Sigmoid colon (tissue), 7 donors: ENCODE measurements around the gene DSCAML1. TPM values are rescaled to one million over a fixed set of nuclear protein-coding genes. Genes with fewer than 3 reads are reported as not detected.

Source experiments
- DNase-seq: peaks from one replicate; pipeline ENCODE4 v3.0.0-alpha.2; 2019
- H3K27ac ChIP-seq, 4 donors: fragments of 200-600 bp; sonication (generic); one replicate each; pipeline ENCODE4 v1.5.1; 2016 to 2019; ENCODE audit warnings: mild to moderate bottlenecking in 1 of 4
- H3K27me3 ChIP-seq, 3 donors: fragments of 200-600 bp; sonication (generic); one replicate each; pipeline ENCODE4 v1.5.1; 2019; ENCODE audit warnings: mild to moderate bottlenecking in 1 of 3
- H3K36me3 ChIP-seq, 4 donors: fragments of 200-600 bp; sonication (generic); one replicate each; pipeline ENCODE4 v1.5.1; 2016 to 2019
- H3K4me1 ChIP-seq, 4 donors: fragments of 200-600 bp; sonication (generic); one replicate each; pipeline ENCODE4 v1.5.1; 2017 to 2019
- H3K4me3 ChIP-seq, 4 donors: fragments of 200-600 bp; sonication (generic); one replicate each; pipeline ENCODE4 v1.5.1; 2017 to 2019; ENCODE audit warnings: mild to moderate bottlenecking in 2 of 4, moderate library complexity in 1 of 4
- H3K9me3 ChIP-seq, 4 donors: fragments of 200-600 bp in 3 of 4; sonication (generic) in 3 of 4; one replicate each; pipeline versions ENCODE4 v1.5.1 to v1.6.1; 2013 to 2019
- CTCF ChIP-seq, 4 experiments: fragments of 450-650 bp in 3 of 4; fragments of 200-600 bp in 1 of 4; IDR thresholded peaks; one replicate each; pipeline ENCODE4 v1.5.1; 2016 to 2019; ENCODE audit warnings: antibody characterized with exemption in 4 of 4, mild to moderate bottlenecking in 3 of 4, moderate library complexity in 2 of 4
- EP300 ChIP-seq, 4 donors: sonication (generic); formaldehyde crosslinking; IDR thresholded peaks; one replicate each; pipeline ENCODE4 v1.6.1; 2017; ENCODE audit warnings: antibody characterized with exemption in 4 of 4
- POLR2A ChIP-seq, 2 donors: fragments of 450-650 bp; IDR thresholded peaks; one replicate each; pipeline ENCODE4 v1.6.1; 2016; ENCODE audit warnings: antibody characterized with exemption in 2 of 2, mild to moderate bottlenecking in 2 of 2, moderate library complexity in 2 of 2
- POLR2AphosphoS5 ChIP-seq, 4 donors: sonication (generic); formaldehyde crosslinking; IDR thresholded peaks; one replicate each; pipeline ENCODE4 v1.6.1; 2017; ENCODE audit warnings: antibody characterized with exemption in 4 of 4
- WGBS, 2 donors: extraction: QIAGEN DNeasy Blood & Tissue Kit; methylation state at CpG; one replicate each; pipeline ENCODE4 v1.1.7; 2013; 5-methylcytosine and 5-hydroxymethylcytosine counted together
- intact Hi-C: fragments of 100-400 bp; cut with DNase I; formaldehyde crosslinking; loops from one replicate; pipeline ENCODE4 v1.15.1; 2023
- polyA plus RNA-seq, 3 donors: library from polyadenylated mRNA; stranded (reverse); fragments of 200-250 nt; gene quantifications; one replicate each; pipeline ENCODE4 v1.2.3, GENCODE V29; 2013
- total RNA-seq, 4 donors: library from RNA; depleted of rRNA; stranded (reverse); fragments of >200 nt; gene quantifications; one replicate each; pipeline ENCODE4 v1.1.0, GENCODE V29; 2016
- donor health status: healthy with polysubstance abuse.
- donor health status: Bipolar disorder and iron deficiency.
- donor health status: healthy.

DSCAML1 gene
- total and polyA plus RNA-seq, 7 donors, result under 0.01 to 7.5 (median 1.2) TPM

- no peak for TF ChIP-seq POLR2AphosphoS5 (IDR thresholded peaks at IDR 0.05)
- no peak for TF ChIP-seq EP300 (IDR thresholded peaks at IDR 0.05)
- no peak for TF ChIP-seq CTCF (IDR thresholded peaks at IDR 0.05)
- no peak for TF ChIP-seq POLR2A (IDR thresholded peaks at IDR 0.05)
- H3K4me1 ChIP-seq, result no peaks in the 10 kb centered on the region
- DNase-seq, result no peak
- no peak overlapping the region for H3K27ac ChIP-seq
- no peak overlapping the region for H3K4me3 ChIP-seq
- 88 to 97% methylated on average over 7 of the region's 7 CpGs for WGBS, 2 donors
- intact Hi-C loops, result no loop called here
- H3K9me3 ChIP-seq, result no peaks in the 10 kb centered on the region
- H3K27me3 ChIP-seq, result no peaks in the 10 kb centered on the region
- H3K36me3 ChIP-seq, result no peaks in the 10 kb centered on the region
Measured at GRCh38 chr11:117563556-117563955, 233.5 kb downstream of the DSCAML1 start.

GRCh38 chr11:117562136-117562535 lies 234.9 kb downstream of the DSCAML1 start:
- Histone ChIP-seq H3K27ac (no peak overlapping the region), H3K4me1 (no peaks in the 10 kb centered on the region), H3K36me3 (no peaks in the 10 kb centered on the region), H3K27me3 (no peaks in the 10 kb centered on the region), H3K9me3 (no peaks in the 10 kb centered on the region), H3K4me3 (no peak overlapping the region)
- DNase-seq, result no peak
- intact Hi-C loops, result no loop called here
- no peak for TF ChIP-seq CTCF (IDR thresholded peaks at IDR 0.05)
- no peak for TF ChIP-seq POLR2AphosphoS5 (IDR thresholded peaks at IDR 0.05)
- no peak for TF ChIP-seq EP300 (IDR thresholded peaks at IDR 0.05)
- TF ChIP-seq POLR2A (IDR thresholded peaks at IDR 0.05), result no peak
- WGBS, 2 donors, result 81% methylated on average over 6 of the region's 6 CpGs

GRCh38 chr11:117560780-117561530 lies 236.1 kb downstream of the DSCAML1 start:
- TF ChIP-seq POLR2A (IDR thresholded peaks at IDR 0.05) (no peak), EP300 (IDR thresholded peaks at IDR 0.05) (no peak), CTCF (IDR thresholded peaks at IDR 0.05) (no peak), POLR2AphosphoS5 (IDR thresholded peaks at IDR 0.05) (no peak)
- WGBS, 2 donors, result 79 to 83% methylated on average over 5 of the region's 5 CpGs
- Histone ChIP-seq H3K27me3 (no peaks in the 10 kb centered on the region), H3K4me1 (no peaks in the 10 kb centered on the region), H3K36me3 (no peaks in the 10 kb centered on the region), H3K27ac (no peak overlapping the region), H3K4me3 (no peak overlapping the region), H3K9me3 (no peaks in the 10 kb centered on the region)
- intact Hi-C loops, result no loop called here
- DNase-seq, result no peak

- WGBS, 2 donors, result 84 to 91% methylated on average over 5 of the region's 5 CpGs
- H3K27ac ChIP-seq, result no peak overlapping the region
- H3K9me3 ChIP-seq, result no peaks in the 10 kb centered on the region
- H3K4me1 ChIP-seq, result no peaks in the 10 kb centered on the region
- intact Hi-C loops, result no loop called here
- no peaks in the 10 kb centered on the region for H3K36me3 ChIP-seq
- no peak overlapping the region for H3K4me3 ChIP-seq
- DNase-seq, result no peak
- TF ChIP-seq POLR2AphosphoS5 (IDR thresholded peaks at IDR 0.05) (no peak), POLR2A (IDR thresholded peaks at IDR 0.05) (no peak), EP300 (IDR thresholded peaks at IDR 0.05) (no peak), CTCF (IDR thresholded peaks at IDR 0.05) (no peak)
- no peaks in the 10 kb centered on the region for H3K27me3 ChIP-seq
Measured at GRCh38 chr11:117559698-117560097, 237.3 kb downstream of the DSCAML1 start.

- no peak overlapping the region for H3K4me3 ChIP-seq
- no peak for TF ChIP-seq CTCF (IDR thresholded peaks at IDR 0.05)
- TF ChIP-seq POLR2A (IDR thresholded peaks at IDR 0.05), result no peak
- no peak for TF ChIP-seq POLR2AphosphoS5 (IDR thresholded peaks at IDR 0.05)
- TF ChIP-seq EP300 (IDR thresholded peaks at IDR 0.05), result no peak
- intact Hi-C loops, result no loop called here
- H3K27me3 ChIP-seq, result no peaks in the 10 kb centered on the region
- no peaks in the 10 kb centered on the region for H3K36me3 ChIP-seq
- no peak for DNase-seq
- H3K27ac ChIP-seq, result no peak overlapping the region
- H3K9me3 ChIP-seq, result no peaks in the 10 kb centered on the region
- 77 to 84% methylated on average over 7 of the region's 7 CpGs for WGBS, 2 donors
- H3K4me1 ChIP-seq, result no peaks in the 10 kb centered on the region
Measured at GRCh38 chr11:117557361-117557760, 239.7 kb downstream of the DSCAML1 start.
